Measurements from ENCODE around the gene GABRD.

GABRD gene

GRCh38 chr1:2014741-2015735 lies 4.1 kb upstream of the GABRD start:
- no peak for TF ChIP-seq CTCF (IDR thresholded peaks at IDR 0.05; ENCODE audit: control extremely low read depth, extremely low read depth, low read depth, missing control alignments)
- ChIA-PET POLR2A (no interaction called here), CTCF (no interaction called here)
- DNase-seq (ENCODE audit: extremely low spot score): no peak

GRCh38 chr1:2016123-2016522 lies 3.0 kb upstream of the GABRD start:
- ChIA-PET POLR2A (no interaction called here), CTCF (no interaction called here)
- DNase-seq (ENCODE audit: extremely low spot score): no peak
- no peak for TF ChIP-seq CTCF (IDR thresholded peaks at IDR 0.05; ENCODE audit: control extremely low read depth, extremely low read depth, low read depth, missing control alignments)

- DNase-seq (ENCODE audit: extremely low spot score): no peak
- POLR2A ChIA-PET: no interaction called here
- TF ChIP-seq CTCF (IDR thresholded peaks at IDR 0.05; ENCODE audit: control extremely low read depth, extremely low read depth, low read depth, missing control alignments): no peak
- CTCF ChIA-PET: no interaction called here
Observed at GRCh38 chr1:2018217-2019171, 651 bp upstream of the GABRD start.

- DNase-seq (ENCODE audit: extremely low spot score): no peak
- TF ChIP-seq CTCF (IDR thresholded peaks at IDR 0.05; ENCODE audit: control extremely low read depth, extremely low read depth, low read depth, missing control alignments): no peak
- ChIA-PET POLR2A (no interaction called here), CTCF (interaction anchor here (2.7 kb wide), 1 partner anchor 25 kb away, joined by 10 read pairs; no protein-coding TSS in a partner anchor)
Observed at GRCh38 chr1:2019571-2020309, 595 bp downstream of the GABRD start.

GRCh38 chr1:2020310-2020655 lies 1.1 kb downstream of the GABRD start:
- POLR2A ChIA-PET: no interaction called here

More at GRCh38 chr1:2020310-2020655, 1.1 kb downstream of the GABRD start:
- no peak for TF ChIP-seq CTCF (IDR thresholded peaks at IDR 0.05; ENCODE audit: control extremely low read depth, extremely low read depth, low read depth, missing control alignments)
- DNase-seq (ENCODE audit: extremely low spot score): no peak
- CTCF ChIA-PET: interaction anchor here (2.7 kb wide), 1 partner anchor 24 kb away, joined by 10 read pairs; no protein-coding TSS in a partner anchor

All from GM10248 (cell line).